Vagina (tissue), 2 donors: ENCODE measurements around the gene CCR6.

Experiments
- CTCF ChIP-seq, 3 experiments: fragments of 450-650 bp in 2 of 3; fragments of 200-600 bp in 1 of 3; sonication (generic) in 1 of 3; IDR thresholded peaks; one replicate each; pipeline ENCODE4 v1.5.1; 2017 to 2019; ENCODE audit warnings: antibody characterized with exemption in 3 of 3, mild to moderate bottlenecking in 2 of 3, moderate library complexity in 2 of 3
- POLR2A ChIP-seq, 2 donors: fragments of 450-650 bp; IDR thresholded peaks; one replicate each; pipeline ENCODE4 v1.6.1; 2017; ENCODE audit warnings: antibody characterized with exemption in 2 of 2, mild to moderate bottlenecking in 2 of 2, moderate library complexity in 2 of 2
- POLR2AphosphoS5 ChIP-seq, 2 donors: sonication (generic); formaldehyde crosslinking; IDR thresholded peaks; one replicate each; pipeline ENCODE4 v1.9.0; 2017; ENCODE audit warnings: antibody characterized with exemption in 2 of 2, mild to moderate bottlenecking in 2 of 2, low read depth in 1 of 2; ENCODE audit not compliant: insufficient read depth in 1 of 2

DNA sequence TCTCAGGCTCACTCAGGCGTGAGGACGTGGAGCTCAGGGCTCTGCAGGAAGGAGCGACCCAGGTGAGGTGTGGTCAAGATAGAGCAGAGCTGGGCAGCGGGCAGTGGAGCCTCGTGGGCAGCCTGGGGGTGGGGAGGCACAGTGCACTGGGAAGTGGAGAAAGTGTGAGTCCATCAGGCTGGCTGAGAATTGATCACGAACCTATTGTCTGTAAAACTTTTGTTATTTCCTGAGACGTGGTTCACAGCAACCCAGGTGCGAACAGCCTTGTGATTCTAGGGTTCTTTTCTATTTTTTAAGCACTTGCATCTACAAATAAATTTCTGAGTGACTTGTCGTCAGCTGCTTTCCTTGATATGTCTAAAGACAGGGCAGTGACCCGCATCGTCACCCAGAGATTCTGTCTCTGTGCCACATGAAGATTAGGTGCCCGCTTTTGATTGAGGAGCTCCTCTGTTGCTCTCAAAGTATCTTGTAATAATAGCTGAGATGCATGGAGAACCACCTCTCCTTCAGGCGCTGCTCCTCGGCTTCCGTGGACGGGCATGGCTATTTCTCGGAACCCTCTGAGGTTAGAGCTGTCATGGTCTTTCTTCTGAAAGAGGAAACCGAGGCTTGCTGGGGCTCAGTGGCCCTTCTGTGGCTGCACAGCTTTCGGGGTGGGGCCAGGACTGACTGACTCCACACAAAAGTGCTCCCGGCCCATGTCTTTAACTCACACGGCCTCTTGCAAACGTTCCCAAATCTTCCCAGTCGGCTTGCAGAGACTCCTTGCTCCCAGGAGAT, 662 bp upstream of the CCR6 start:
- TF ChIP-seq POLR2A (IDR thresholded peaks at IDR 0.05) (no peak), POLR2AphosphoS5 (IDR thresholded peaks at IDR 0.05; ENCODE audit: insufficient read depth in 1 of 2, low read depth in 1 of 2) (no peak), CTCF (IDR thresholded peaks at IDR 0.05) (no peak)
